ENCODE data around the gene WDR82.

WDR82 gene

GRCh38 chr3:52225452-52226228 lies 52.8 kb downstream of the WDR82 start, which contains the start of gene TLR9:
TLR9 (minus strand) TSS chr3:52225645; CDS start chr3:52225529, 116 bp downstream.
- TF ChIP-seq, protein P1, sequence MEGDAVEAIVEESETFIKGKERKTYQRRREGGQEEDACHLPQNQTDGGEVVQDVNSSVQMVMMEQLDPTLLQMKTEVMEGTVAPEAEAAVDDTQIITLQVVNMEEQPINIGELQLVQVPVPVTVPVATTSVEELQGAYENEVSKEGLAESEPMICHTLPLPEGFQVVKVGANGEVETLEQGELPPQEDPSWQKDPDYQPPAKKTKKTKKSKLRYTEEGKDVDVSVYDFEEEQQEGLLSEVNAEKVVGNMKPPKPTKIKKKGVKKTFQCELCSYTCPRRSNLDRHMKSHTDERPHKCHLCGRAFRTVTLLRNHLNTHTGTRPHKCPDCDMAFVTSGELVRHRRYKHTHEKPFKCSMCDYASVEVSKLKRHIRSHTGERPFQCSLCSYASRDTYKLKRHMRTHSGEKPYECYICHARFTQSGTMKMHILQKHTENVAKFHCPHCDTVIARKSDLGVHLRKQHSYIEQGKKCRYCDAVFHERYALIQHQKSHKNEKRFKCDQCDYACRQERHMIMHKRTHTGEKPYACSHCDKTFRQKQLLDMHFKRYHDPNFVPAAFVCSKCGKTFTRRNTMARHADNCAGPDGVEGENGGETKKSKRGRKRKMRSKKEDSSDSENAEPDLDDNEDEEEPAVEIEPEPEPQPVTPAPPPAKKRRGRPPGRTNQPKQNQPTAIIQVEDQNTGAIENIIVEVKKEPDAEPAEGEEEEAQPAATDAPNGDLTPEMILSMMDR (IDR thresholded peaks at IDR 0.05; ENCODE audit: borderline replicate concordance, insufficient read depth, low read depth, low read length): no peak
- peak within 1 kb of the TSS; percentile 46 for H3K4me3 ChIP-seq (ENCODE audit: low read depth, low read length)

- TF ChIP-seq, protein P1 (IDR thresholded peaks at IDR 0.05; ENCODE audit: borderline replicate concordance, insufficient read depth, low read depth, low read length): no peak
- H3K4me3 ChIP-seq (ENCODE audit: low read depth, low read length): no peak overlapping the region
These were observed 54.7 kb downstream of the WDR82 start for GRCh38 chr3:52223449-52224408.

- no peak overlapping the region for H3K4me3 ChIP-seq (ENCODE audit: low read depth, low read length)
- TF ChIP-seq, protein P1 (IDR thresholded peaks at IDR 0.05; ENCODE audit: borderline replicate concordance, insufficient read depth, low read depth, low read length): no peak
These were observed 55.9 kb downstream of the WDR82 start for GRCh38 chr3:52222319-52223221.

DNA sequence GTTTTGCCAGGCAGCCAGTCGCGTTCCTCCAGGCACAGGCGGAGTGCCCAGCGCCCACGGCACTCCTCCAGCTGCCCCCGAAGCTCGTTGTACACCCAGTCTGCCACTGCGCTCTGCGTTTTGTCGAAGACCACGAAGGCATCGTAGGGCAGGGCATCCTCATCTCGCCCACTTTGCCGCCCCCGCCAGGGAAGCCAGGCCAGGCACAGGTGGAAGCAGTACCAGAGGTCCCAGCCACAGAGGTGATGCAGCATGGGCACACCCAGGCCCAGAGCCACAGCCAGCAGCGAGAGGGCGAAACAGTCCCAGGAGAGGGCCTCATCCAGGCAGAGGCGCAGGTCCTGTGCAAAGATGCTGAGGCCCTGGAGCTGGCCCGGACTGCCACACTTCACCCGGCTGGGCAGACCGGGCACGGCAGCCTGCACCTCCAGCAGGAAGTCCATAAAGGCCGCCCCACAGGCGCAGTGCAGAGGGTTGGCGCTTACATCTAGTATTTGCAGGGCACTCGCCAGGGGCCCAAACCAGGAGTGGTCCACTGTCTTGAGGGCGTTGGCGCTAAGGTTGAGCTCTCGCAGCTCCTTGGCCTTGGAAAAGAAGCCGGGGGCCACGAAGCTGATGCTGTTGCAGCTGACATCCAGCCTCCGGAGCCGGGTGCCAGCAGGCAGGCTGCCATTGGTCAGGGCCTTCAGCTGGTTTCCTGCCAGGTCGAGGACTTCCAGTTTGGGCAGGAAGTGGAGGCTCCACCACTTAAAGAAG lies 56.7 kb downstream of the WDR82 start:
- no peak overlapping the region for H3K4me3 ChIP-seq (ENCODE audit: low read depth, low read length)
- TF ChIP-seq, protein P1 (IDR thresholded peaks at IDR 0.05; ENCODE audit: borderline replicate concordance, insufficient read depth, low read depth, low read length): no peak

DNA sequence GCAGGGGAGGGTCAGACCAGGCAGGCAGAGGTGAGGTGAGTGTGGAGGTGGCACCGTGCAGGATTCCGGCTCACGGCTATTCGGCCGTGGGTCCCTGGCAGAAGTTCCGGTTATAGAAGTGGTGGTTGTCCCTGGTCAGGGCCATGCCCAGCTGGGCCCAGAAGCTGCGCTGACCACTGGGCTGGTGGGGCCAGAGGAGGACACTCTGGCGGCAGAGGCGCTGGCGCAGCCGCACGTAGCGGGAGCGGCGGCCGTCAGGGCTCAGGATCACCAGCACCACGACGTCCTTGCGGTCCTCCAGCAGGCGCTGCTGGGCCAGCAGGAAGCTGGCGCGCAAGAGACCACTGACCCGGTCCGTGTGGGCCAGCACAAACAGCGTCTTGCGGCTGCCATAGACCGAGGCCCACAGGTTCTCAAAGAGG lies 57.3 kb downstream of the WDR82 start:
- TF ChIP-seq, protein P1 (IDR thresholded peaks at IDR 0.05; ENCODE audit: borderline replicate concordance, insufficient read depth, low read depth, low read length): no peak
- H3K4me3 ChIP-seq (ENCODE audit: low read depth, low read length): no peak overlapping the region

Measured in GM12875 (cell line).